Measurements from ENCODE around the gene TESK1. TPM values are rescaled to one million over a fixed set of nuclear protein-coding genes. Genes with fewer than 3 reads are reported as not detected.

TESK1 gene
- total RNA-seq, 1 donor from 2014 or later: 62.3 TPM

- Mint-ChIP-seq H3K4me3 (ENCODE audit: low read depth) (no peak overlapping the region), H3K27me3 (peaks cover 49% of the 10 kb centered on the region), H3K36me3 (ENCODE audit: insufficient read depth) (peaks cover 3% of the 10 kb centered on the region), H3K9me3 (ENCODE audit: low read depth) (no peaks in the 10 kb centered on the region), H3K27ac (no peak overlapping the region), H3K4me1 (ENCODE audit: low read depth) (peaks cover 4% of the 10 kb centered on the region)
- DNase-seq (ENCODE audit: low spot score, unreplicated experiment): no peak
- TF ChIP-seq, protein P1, sequence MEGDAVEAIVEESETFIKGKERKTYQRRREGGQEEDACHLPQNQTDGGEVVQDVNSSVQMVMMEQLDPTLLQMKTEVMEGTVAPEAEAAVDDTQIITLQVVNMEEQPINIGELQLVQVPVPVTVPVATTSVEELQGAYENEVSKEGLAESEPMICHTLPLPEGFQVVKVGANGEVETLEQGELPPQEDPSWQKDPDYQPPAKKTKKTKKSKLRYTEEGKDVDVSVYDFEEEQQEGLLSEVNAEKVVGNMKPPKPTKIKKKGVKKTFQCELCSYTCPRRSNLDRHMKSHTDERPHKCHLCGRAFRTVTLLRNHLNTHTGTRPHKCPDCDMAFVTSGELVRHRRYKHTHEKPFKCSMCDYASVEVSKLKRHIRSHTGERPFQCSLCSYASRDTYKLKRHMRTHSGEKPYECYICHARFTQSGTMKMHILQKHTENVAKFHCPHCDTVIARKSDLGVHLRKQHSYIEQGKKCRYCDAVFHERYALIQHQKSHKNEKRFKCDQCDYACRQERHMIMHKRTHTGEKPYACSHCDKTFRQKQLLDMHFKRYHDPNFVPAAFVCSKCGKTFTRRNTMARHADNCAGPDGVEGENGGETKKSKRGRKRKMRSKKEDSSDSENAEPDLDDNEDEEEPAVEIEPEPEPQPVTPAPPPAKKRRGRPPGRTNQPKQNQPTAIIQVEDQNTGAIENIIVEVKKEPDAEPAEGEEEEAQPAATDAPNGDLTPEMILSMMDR (IDR thresholded peaks at IDR 0.05; ENCODE audit: unreplicated experiment): no peak
Observed at GRCh38 chr9:35612843-35613242, 7.8 kb downstream of the TESK1 start.

- Mint-ChIP-seq H3K27ac (no peak overlapping the region), H3K27me3 (peaks cover 64% of the 10 kb centered on the region), H3K36me3 (ENCODE audit: insufficient read depth) (no peaks in the 10 kb centered on the region), H3K4me1 (ENCODE audit: low read depth) (peaks cover 4% of the 10 kb centered on the region), H3K4me3 (ENCODE audit: low read depth) (peak overlapping the region; percentile 69), H3K9me3 (ENCODE audit: low read depth) (no peaks in the 10 kb centered on the region)
- DNase-seq (ENCODE audit: low spot score, unreplicated experiment): no peak
- TF ChIP-seq, protein P1 (IDR thresholded peaks at IDR 0.05; ENCODE audit: unreplicated experiment): no peak
Observed at GRCh38 chr9:35615981-35616680, 11.1 kb downstream of the TESK1 start.

GRCh38 chr9:35616681-35617459 lies 11.8 kb downstream of the TESK1 start:
- peaks cover 4% of the 10 kb centered on the region for H3K4me1 Mint-ChIP-seq (ENCODE audit: low read depth)
- peak overlapping the region; percentile 69 for H3K4me3 Mint-ChIP-seq (ENCODE audit: low read depth)
- DNase-seq (ENCODE audit: low spot score, unreplicated experiment): no peak
- H3K27ac Mint-ChIP-seq: no peak overlapping the region
- no peaks in the 10 kb centered on the region for H3K9me3 Mint-ChIP-seq (ENCODE audit: low read depth)
- H3K27me3 Mint-ChIP-seq: peaks cover 68% of the 10 kb centered on the region
- no peaks in the 10 kb centered on the region for H3K36me3 Mint-ChIP-seq (ENCODE audit: insufficient read depth)
- TF ChIP-seq, protein P1 (IDR thresholded peaks at IDR 0.05; ENCODE audit: unreplicated experiment): peak; percentile 19

- DNase-seq (ENCODE audit: low spot score, unreplicated experiment): no peak
- H3K27me3 Mint-ChIP-seq: peaks cover 67% of the 10 kb centered on the region
- H3K27ac Mint-ChIP-seq: no peak overlapping the region
- H3K36me3 Mint-ChIP-seq (ENCODE audit: insufficient read depth): no peaks in the 10 kb centered on the region
- H3K9me3 Mint-ChIP-seq (ENCODE audit: low read depth): no peaks in the 10 kb centered on the region
- TF ChIP-seq, protein P1 (IDR thresholded peaks at IDR 0.05; ENCODE audit: unreplicated experiment): no peak
- H3K4me3 Mint-ChIP-seq (ENCODE audit: low read depth): peak overlapping the region; percentile 69
- H3K4me1 Mint-ChIP-seq (ENCODE audit: low read depth): peaks cover 4% of the 10 kb centered on the region
Observed at GRCh38 chr9:35617548-35617947, 12.5 kb downstream of the TESK1 start.

DNA sequence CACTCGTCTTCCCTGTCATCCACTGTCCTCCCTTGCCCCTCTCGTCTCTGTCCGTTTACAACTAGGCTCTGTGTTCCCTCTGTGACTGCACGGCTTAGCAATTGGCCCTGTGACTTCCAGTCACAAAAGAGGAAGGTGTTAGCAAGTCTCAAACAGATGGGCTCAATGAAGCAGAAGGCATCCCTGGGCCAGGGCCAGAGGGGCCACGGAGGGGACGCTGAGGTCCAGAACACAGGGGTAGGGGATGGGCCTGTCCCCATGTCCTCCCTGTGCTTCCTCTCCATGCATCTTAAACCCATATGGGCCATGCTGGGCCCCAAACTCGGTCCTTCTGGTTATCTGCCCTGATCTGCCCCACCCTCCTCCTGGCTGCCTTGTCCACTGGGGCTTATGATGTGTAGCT lies 13.3 kb downstream of the TESK1 start, which contains the start of gene CD72:
TSS of gene CD72 (minus strand) at position 89 of the 403 bp plus-strand sequence. CDS start 110 bp downstream, outside the sequence.
- Mint-ChIP-seq H3K4me3 (ENCODE audit: low read depth) (peak within 1 kb of the TSS; percentile 69), H3K36me3 (ENCODE audit: insufficient read depth) (no peaks in the 10 kb centered on the region), H3K27me3 (peaks cover 61% of the 10 kb centered on the region), H3K9me3 (ENCODE audit: low read depth) (no peaks in the 10 kb centered on the region), H3K27ac (no peak within 1 kb of the TSS), H3K4me1 (ENCODE audit: low read depth) (peaks cover 4% of the 10 kb centered on the region)
- DNase-seq (ENCODE audit: low spot score, unreplicated experiment): no peak
- TF ChIP-seq, protein P1 (IDR thresholded peaks at IDR 0.05; ENCODE audit: unreplicated experiment): no peak
